Activated CD8-positive, alpha-beta memory T cell treated with anti-CD3 and anti-CD28 coated beads, Interleukin-2, amount 50 U/mL, for 1 hour (primary cell): ENCODE results near the gene ACVR1B.

Experiments
- DNase-seq: peaks from one replicate; pipeline ENCODE4 v3.0.0-alpha.2; 2020; ENCODE audit errors: extremely low read depth

Gene ACVR1B

GRCh38 chr12:51942501-51943000, 8.9 kb upstream of the ACVR1B start:
- DNase-seq, result no peak

- DNase-seq, result no peak
Measured at GRCh38 chr12:51943346-51943745, 8.2 kb upstream of the ACVR1B start.

GRCh38 chr12:51944608-51945233, 6.8 kb upstream of the ACVR1B start:
- DNase-seq, result no peak

DNA sequence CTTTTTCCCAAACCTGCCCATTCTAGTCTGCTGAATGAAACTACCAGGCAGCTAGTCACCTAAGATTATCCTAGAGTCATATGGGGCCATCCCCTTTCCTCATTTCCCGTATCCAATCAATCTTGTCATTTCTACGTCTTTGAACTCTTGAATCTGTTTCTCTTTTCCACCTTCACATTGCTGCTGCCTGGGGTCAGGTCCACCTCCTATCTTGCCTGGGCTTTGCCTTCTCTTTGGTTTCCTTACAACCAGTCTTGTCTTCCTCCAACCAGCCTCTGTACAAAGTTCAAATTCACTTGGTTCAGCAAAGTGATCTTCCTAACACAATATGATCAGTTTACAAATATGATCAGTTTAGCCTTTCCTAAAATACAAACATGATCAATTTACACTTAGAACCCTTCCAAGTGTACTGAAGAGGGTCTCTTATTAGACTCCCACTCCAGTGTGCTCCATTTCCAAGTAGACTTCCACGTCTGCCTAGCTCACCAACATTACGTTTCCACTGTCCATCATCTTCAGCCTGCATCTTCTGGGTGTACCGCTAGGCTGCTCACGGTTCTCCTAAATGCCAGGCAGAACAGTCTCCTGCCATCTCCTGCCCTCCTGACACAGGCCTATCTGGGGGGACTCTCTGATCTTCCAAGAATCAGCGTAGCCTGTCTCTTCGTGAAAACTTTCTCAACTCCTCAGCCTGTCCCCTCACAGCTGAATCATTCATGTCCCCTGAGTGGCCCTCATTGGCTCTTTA, 4.1 kb upstream of the ACVR1B start:
- no peak for DNase-seq

DNA sequence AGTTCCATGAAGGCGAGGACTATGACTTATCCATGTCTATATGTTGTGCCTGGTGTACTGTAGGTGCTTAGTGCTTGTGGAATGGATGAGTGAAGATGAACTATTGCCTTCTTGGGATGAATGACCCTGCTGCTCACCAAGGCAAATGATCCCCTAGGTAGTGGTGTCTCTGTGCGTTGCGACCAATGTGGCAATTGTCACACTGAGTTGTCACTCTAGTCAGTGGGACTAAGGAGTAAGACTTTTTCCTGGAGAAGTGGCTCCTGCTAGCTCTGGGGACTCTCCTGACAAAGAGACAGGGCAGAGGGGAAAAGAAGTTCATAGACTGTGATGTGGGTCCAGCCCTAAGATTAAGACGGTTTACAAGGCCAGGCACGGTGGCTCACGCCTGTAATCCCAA, 3.4 kb upstream of the ACVR1B start:
- no peak for DNase-seq

DNA sequence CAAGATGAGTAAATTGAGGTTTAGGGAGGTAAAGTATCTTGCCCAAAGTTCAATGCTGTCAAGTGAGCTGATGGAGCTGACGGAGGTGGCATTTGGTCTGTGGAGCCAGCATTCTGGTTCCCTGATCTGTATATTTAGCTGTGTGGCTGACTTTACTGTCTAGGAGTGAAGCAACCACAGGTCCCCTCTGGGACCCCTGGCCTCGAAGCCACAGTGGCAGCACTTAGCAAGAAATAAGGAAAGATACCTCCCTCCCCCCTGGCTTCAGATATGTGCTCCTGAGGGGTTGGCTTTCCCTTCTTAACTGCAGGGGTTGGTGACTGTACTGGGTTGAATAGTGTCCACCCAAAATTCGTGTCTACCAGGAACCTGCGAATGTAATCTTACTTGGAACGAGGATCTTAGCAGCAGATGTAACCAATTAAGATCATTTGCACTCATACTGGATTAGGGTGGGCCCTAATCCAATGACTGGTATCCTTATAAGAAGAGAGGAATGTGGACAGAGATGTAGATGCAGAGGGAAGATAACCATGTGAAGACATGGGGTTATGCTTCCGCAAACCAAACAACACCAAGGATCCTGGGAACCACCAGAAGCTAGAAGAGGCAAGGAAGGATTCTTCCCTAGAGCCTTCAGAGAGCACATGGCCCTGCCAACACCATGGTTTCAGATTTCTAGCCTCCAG, 2.0 kb upstream of the ACVR1B start:
- no peak for DNase-seq

GRCh38 chr12:51950682-51951198, 759 bp upstream of the ACVR1B start:
- DNase-seq, result no peak

DNA sequence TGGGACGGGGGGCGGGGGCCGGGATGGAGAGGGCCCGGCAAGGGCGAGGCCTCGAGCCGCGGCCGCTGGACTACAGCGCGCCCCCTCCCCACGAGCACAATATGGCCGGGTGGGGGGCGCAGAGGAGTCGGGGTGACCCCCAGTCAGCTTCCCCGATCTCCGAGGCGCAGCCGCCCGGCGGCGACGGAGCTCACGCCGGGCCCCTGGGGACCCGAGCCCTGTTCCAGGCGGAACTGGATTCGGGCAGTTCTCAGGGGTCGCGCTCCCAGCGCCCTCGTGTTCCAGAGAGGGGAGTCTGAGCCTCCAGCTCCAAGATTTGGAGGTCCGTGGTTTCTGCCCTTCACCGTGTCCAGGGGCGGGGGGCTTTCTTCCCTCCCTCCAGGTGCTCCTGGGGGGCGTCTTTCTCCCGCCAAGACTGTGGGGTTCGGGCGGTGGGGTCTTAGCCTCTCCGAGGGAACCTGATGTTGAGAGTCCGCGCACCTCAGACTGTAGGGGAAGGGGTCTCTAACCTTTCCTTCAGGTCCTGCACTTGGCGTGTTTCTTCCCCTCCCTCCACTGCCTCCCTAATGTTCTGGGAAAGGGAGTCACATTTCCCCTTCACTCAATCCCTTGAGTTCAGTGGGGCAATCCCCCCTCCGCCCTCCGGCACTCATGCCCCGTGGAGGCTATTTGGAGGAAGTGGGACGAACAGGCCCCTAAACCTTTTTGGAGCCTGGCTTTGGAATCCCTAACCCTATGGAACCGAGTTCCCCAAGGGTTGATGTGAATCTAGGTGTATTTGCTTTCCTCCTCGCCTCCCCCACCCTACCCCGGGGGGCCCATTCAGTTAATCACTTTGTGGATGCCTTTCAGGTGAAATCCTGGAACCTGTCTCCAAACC, 584 bp downstream of the ACVR1B start:
- no peak for DNase-seq

DNA sequence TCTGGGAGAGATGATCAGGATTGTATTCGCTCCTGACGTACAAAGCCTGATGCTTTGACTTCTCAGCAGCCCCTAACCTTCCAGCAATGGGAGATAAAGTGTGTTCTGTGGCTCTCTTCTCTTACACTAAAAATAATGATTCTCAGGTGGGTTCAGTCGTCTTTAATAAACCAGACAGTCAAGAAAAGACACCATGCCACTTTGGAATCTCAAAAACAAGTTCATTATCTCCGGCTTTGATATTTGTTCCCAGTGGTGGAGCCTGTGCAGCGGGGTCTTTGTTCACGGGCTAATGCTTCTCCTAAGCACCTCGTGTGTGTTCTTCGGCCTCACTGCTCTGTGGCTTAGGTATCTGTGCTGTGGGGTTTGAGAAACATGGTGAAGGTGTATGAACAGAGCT, 1.6 kb downstream of the ACVR1B start:
- no peak for DNase-seq

DNA sequence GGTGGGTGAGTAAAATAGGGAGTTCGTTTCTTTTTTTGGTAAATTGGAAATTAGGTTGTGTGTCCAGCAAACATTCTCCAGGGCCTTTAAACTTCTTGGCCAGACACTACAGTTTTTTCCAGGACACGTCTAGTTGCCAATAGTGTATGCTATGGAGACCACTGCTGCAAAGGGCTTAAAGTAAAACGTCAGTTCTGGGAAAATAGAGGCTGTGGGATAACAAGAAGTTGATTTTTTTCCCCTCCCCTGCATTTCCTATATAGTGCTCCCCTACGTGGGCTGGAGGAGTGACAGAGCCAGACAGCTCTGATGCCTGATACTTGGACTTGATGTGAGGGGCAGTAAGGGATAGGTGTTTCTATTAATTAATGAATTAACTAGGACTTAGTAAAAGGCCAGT, 2.4 kb downstream of the ACVR1B start:
- no peak for DNase-seq

GRCh38 chr12:51954561-51955361, 3.3 kb downstream of the ACVR1B start:
- DNase-seq, result no peak

DNA sequence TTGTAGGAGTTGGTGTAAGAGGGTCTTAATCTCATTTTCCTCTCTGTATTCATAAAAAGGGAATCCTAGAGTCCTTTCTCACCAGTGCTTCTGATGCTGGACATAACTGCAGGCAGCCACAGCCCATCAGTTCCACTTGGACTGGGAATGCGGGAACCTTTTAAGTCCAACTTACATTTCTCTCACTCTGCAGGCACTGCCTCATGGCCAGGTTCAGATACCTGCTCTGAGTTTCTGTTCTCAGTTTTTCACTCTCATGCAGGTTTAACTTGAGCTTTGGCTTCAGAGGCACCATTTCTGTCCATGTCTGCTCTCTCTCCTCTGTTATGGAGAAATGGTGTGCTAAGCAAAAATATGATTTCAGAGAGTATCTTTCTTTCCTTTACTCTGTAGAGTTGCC, 4.2 kb downstream of the ACVR1B start:
- no peak for DNase-seq

- no peak for DNase-seq
Measured at GRCh38 chr12:51958542-51958941, 7.0 kb downstream of the ACVR1B start.

DNA sequence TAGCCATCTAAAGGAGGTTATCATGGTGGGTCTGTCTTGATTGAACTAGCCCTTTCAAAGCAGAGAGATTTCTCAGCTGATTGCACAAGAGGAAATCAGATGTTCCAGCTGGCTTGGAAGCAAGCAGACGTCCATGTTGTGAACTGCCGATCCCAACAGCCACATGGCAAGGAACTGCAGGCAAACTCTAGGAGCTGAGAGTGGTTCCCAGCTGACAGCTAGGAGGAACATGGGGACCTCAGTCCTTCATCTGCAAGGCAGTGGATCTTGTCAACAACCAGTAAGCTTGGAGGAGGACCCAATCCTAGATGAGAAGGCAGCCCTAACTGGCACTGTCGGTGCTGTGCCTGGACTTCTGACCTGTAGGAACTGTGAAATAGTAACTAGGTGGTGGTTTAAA, 7.7 kb downstream of the ACVR1B start:
- no peak for DNase-seq

- DNase-seq, result no peak
Measured at GRCh38 chr12:51959921-51960320, 8.4 kb downstream of the ACVR1B start.

- DNase-seq, result no peak
Measured at GRCh38 chr12:51960488-51960887, 9.0 kb downstream of the ACVR1B start.

DNA sequence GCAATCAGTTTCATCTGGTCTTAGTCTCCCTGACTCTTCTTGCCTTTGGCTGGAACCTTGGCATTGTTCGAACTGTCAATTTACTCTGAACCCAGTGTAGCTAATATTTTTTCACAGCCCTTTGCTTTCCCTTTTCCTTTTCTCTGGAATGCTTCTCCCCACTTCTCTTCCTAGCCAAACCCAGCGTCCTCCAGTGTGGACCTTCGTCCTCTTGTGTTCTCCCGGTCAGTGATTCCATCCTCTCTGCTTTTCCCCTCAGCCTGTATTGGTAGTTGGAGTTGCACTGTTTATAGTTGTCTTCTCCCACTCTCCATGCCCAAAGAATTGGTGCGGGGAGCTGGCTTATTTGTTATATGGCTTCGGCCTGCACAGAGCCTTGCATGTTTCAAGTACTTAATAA, 9.4 kb downstream of the ACVR1B start:
- no peak for DNase-seq

- no peak for DNase-seq
Measured at GRCh38 chr12:51961834-51962233, 10.3 kb downstream of the ACVR1B start.

GRCh38 chr12:51962737-51963136, 11.2 kb downstream of the ACVR1B start:
- no peak for DNase-seq

DNA sequence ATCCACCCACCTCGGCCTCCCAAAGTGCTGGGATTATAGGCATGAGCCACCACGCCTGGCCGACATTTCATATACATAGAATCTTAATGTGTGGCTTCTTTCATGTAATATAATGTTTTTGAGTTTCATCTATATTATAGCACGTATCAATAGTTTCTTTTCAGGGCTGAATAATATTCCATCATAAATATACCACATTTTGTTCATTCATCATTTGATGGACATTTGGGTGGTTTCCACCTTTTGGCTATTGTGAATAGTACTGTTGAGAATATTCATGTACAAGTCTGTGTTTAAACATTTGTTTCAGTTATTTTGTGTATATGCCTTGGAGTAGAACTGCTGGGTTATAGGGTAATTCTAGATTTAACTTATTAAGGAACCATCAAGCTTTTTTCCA, 12.0 kb downstream of the ACVR1B start:
- DNase-seq, result no peak

- DNase-seq, result no peak
Measured at GRCh38 chr12:51969643-51970042, 18.1 kb downstream of the ACVR1B start.
